Ecto neural progenitor cell (in vitro differentiated cells): ENCODE measurements around the gene CCT3.
"Not testable (repeated sequence)": the region's sequence is repeated elsewhere in the genome, so short reads cannot be mapped to it uniquely, and the experiment has no call there.

Experiments
- DNase-seq: peaks from one replicate; pipeline ENCODE4 v3.0.0-alpha.2; 2018; ENCODE audit warnings: low spot score

CCT3 gene

DNA sequence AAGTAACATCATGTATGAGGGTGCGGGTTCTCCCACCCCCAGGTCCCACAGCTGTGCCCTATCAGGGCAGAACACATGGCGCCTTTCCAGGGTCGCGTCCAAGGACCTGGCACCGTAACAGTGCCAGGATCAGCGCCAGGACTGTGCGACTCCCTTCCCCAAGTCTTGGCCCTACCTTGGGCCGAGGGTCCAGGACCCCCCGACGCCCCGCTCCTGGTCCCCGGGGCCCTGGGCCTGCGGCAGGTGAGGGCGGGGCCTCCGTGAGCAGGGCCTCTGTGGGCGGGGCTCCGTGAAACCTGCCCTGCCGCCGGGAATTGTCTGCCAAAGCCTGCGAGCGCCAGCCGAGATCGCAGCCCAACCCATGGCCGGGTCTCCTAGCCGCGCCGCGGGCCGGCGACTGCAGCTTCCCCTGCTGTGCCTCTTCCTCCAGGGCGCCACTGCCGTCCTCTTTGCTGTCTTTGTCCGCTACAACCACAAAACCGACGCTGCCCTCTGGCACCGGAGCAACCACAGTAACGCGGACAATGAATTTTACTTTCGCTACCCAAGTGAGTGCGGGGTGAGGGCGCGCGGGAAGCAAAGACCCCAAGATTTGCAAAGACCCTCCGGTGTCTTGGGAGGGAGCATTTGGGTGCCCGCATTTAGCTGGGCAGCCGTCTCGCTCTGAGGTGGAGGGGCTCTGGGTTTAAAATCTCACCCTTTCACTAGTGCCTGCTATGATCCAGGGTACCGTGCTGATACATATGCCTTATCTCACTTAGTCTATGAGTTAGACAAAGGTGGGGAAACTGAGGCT is 31.0 kb upstream of the CCT3 start, which contains the start of gene RHBG:
TSS of gene RHBG (plus strand) at position 323 of the 796 bp plus-strand sequence. CDS start at position 362, 39 bp downstream.
- DNase-seq = peak; percentile 72

- no peak for DNase-seq
Measured at GRCh38 chr1:156368157-156368658, 30.1 kb upstream of the CCT3 start.

DNA sequence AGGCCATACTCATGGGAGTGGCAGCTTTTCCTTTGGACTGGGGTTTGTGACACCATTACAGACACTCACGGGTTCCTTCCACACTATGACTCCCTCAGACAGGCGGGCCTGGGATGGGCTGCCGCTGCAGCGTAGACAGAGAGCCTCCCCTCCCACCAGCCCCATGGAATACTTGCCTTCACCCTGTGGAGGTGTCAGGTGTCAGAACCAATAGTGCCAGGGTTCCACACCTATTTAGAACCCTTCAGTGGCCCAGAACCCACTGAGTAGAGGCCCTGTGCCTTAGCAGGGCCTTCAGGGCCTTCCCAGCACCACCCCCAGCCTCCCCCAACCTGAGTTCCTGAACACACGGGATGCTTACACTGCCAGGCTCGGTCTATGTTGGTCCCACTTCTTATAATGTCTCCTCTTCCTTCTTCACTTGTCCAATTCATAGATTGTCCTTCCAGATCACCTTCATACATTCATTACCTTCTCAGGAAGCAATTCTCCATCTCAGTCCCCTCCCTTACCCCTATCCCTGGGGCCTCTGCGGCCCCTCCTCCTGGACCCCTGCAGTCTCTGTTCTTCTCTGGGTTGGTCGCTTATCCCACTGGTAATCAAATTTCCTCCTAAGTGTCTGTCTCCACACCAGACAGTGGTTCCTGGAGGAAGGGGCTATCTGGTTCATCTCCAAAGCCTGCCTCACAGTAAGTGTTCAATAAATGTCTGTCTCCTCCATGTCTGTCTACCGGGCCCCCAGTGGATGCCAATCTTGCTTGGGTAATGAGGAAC is 29.5 kb upstream of the CCT3 start:
- DNase-seq = no peak

GRCh38 chr1:156366378-156367166 is 28.5 kb upstream of the CCT3 start:
- no peak for DNase-seq

DNA sequence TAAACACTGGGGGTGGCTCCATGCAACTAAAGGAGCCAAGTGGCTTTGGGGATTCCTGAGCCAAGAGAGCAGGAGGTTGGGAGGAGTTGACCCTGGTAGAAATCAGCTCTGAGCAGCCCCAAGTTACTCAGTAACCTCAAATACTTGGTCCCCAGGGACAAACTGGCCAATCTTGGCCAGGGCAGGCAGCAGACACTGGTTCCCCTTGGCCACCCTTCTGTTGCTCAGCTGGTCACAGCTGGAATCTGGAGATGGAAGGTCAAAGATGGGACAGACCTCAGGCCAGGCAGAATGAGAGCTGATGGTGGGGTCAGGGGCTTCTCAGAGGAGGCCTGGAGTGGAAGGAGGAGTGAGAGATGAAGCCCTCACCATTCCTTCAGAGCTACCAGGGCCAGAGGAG is 27.7 kb upstream of the CCT3 start:
- no peak for DNase-seq

GRCh38 chr1:156360534-156360933 is 22.4 kb upstream of the CCT3 start:
- no peak for DNase-seq

GRCh38 chr1:156359973-156360372 is 21.9 kb upstream of the CCT3 start:
- DNase-seq = no peak

DNA sequence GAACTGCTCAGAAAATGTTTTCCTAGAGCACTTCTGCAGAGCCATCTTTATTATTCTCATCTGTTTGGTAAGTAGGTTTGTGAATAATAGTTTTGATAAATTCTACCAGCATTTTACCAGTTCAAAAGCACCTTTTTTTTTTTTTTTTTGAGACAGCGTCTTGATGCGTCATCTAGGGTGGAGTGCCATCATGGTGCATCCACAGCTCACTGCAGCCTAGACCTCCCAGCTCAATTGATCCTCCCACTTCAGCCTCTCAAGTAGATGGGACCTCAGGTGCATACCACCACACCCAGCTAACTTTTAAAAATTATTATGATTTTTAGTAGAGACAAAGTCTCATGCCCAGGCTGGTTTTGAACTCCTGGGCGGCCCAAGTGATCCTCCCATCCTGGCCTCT is 21.2 kb upstream of the CCT3 start:
- DNase-seq = no peak

DNA sequence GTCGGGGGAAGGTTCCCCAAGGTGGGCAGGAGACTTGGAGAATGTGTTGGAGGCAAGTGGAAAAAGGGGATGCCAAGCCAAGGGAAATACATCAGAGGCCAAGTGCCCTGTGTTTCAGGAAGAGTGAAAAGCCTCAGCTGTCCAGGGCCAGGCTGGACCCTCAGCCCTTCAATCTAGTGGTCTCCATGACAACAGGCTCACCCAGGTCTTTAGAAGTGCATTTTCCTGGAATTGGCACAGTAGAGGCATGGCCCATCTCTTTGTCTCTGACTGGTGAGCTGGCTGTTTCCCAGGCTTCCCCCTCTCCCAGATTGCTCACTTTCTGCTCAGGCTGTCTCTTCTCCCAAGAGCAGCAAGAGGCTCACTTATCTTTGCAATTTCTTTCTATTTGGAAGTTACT is 20.5 kb upstream of the CCT3 start:
- no peak for DNase-seq

- no peak for DNase-seq
Measured at GRCh38 chr1:156357977-156358376, 19.9 kb upstream of the CCT3 start.

DNA sequence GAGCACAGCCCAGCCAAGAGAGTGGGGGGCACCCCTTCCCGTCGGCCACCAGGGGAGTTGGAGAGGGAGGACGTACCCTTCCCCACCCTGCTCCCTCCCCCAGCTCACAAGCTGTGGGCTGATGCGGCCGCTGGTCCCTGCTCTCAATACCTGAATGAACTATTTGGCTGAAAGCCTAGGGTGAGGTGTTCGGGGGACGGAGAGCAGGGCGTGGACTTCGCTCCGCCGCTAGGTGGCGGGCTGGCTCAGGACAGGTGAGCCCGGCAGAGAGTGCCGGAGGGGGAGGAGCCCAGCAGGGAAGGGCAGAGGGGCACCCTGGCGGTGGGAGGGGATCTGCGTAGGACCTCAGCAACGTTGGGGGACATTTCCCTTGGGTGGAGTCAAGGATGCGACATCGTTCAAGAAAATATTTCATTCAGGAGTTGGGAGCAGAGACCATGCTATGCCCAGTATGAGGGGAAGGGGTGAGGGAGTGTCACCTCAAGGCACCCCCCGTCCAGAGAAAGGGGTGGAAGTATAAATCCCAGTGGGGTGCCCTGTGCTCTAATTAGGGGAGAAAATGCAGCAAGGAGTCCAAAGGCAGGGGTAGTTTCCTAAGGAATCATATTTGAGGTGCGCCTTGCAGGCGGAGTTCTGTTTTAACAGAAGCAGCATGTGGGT is 18.9 kb upstream of the CCT3 start:
- DNase-seq = peak; percentile 80

- no peak for DNase-seq
Measured at GRCh38 chr1:156356262-156356874, 18.3 kb upstream of the CCT3 start.

GRCh38 chr1:156352481-156352880 is 14.4 kb upstream of the CCT3 start:
- DNase-seq = not testable (repeated sequence)

- DNase-seq = no peak
Measured at GRCh38 chr1:156347331-156347730, 9.2 kb upstream of the CCT3 start.

DNA sequence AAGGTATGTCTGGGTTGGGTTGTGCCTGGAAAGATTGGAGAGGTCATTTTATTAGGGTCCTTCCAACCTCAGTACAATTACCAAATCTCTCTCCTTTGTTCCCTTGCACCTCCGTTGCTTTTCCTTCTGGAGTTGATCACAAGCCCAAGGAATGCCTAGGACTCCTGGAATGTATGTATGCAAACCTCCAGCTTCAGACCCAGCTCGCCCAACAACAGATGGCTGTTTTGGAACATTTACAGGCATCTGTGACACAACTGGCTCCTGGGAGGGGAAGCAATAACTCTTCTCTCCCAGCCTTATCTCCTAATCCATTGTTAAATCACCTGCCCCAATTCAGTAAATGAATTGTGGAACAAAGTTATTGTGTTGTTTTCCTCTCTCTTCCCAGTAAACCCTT is 8.5 kb upstream of the CCT3 start:
- no peak for DNase-seq

DNA sequence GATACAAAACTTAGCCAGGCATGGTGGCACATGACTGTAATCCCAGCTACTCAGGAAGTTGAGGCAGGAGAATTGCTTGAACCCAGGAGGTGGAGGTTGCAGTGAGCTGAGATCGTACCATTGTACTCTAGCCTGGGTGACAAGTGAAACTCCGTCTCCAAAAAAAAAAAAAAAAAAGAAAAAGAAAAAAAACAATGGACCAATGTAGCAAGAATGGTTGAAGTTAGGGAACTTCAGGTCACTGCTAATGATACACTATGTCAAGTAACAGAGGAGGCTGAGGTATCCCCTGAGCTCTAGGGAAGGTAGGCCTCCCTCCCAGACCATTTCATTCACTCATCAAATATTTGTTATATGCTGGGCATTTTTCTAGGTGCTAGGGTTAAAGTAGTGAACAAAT is 7.9 kb upstream of the CCT3 start:
- DNase-seq = not testable (repeated sequence)

GRCh38 chr1:156344409-156344808 is 6.3 kb upstream of the CCT3 start:
- DNase-seq = no peak

DNA sequence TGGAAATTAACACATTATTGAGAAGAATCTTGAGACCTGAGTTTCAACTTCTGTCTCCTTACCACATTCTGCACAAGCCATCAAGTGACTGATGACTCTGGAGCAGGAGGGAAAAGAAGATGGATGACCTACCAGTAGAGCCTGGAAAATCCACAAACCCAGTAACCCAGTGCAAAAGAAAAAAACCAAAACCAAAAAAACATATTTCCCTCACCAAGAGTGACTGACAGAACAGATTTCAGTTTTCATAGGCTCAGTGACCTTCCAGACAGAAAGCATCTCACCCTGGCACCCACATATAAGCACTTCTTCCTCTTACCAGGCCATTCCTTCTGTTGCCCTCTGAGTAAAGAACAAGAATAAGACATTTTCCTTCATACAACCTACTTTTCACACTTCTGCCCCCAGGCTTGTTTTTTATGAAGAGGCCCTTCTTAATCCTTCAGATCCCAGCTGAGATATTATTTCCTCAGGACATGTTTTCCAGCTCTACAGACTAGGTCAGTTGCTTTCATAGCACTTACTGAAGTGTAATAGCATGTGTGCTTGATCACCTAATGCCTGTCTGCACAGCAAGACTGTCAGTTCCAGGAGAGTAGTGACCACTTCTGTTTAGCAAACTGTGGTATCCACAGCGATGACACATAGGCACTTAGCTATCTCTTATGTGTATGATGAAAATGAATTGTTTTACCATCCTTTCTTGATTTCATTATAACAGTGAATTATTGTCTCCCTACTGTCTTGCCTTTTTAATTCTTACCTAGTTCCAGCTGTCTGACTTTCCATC is 4.3 kb upstream of the CCT3 start:
- no peak for DNase-seq

DNA sequence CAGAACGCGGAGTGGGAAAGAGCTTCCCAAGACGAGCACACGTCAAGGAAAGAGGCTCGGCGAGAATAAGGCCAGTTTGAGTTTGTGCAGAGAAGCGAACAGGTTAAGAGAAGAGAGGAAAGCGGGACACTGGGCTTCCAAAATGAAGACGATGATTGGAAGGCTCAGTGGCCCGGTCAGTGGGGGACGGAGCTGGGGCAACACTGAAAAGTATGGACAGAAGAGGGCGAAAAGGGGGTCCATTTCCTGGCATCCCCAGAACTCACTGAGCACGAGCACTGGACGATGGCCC is 258 bp downstream of the CCT3 start:
- DNase-seq = no peak

DNA sequence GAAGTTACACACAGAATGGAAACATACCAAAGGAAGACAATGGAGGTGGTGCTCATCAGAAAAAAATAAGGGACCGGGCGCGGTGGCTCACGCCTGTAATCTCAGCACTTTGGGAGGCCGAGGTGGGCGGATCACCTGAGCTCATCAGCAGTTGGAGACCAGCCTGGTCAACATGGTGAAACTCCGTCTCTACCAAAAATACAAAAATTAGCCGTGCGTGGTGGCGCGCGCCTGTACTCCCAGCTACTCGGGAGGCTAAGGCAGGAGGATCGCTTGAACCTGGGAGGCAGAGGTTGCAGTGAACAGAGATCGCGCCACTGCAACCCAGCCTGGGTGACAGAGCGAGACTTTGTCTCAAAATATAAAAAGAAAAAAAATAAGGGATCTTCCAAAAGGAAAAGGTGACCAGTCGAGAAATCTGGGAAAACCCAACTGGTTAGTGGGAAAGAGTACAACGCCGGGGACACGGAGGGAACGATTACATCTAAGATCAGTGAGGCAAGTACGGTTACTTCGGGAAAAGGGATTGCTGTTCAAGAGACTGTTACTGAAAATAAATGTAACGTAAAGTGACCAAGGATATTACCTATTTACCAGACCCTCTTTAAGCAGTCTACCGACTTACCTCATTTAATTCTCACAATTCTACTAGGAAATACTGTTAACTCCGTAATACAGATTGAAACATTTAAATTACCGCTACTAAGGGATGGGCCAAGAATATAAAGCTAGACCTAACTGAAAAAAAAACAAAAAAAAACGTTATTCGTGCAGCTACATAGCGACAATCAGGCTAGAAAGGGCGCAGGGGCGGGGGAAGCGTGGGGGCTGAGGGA is 822 bp downstream of the CCT3 start:
- DNase-seq = no peak
